GM12872 (cell line): Measurements from ENCODE around the gene MRPL36.

Source experiments
- TF ChIP-seq, protein P1 (sequence below): IDR thresholded peaks from 3 replicates; pipeline ENCODE4 v1.5.1; 2011; ENCODE audit warnings: low read depth, mild to moderate bottlenecking, low read length, moderate library complexity; ENCODE audit not compliant: insufficient read depth

MRPL36 gene

DNA sequence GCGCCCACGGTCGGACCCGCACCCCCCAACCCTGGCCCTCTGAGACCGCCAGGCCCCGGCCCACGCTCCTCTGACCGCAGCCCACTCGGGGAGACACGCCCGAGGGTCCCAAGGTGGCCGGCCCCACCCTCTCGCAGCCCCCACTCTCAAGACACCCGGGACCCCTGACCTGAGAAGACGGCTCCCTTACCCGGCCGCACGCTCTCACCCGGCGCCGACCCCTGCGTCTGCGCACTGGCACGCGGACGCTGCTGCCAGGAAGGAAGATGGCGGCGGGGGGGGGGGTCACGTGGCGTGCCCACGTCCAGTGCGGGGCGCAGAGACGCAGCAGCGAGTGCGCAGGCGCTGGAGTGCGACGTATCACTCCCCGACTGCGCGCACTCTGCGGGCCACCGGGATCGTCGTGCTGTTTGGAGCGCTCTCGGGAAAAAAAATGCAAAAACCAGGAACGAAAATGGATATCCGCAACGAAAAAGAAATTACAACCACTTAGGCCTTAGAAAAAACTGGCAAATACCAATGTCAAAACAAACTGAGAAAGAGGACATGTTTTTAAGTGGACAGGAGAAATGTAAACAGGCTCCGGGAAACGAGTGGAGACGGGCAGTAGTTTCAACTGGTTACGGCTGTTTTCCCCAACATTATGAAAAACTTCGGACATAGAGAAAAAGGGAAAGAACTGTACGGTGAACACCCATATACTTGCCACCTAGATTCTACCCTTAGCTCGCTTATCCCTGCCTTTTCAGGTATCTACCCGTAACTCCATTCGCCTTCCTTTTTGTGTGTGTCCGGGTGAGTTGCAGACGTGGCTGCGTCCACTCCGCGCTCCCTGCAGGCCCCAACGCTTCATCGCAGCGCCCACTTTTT, at the start of gene MRPL36:
Gene MRPL36, minus strand, starts transcription at position 236 of the 870 bp plus-strand sequence. CDS start 902 bp downstream, outside the sequence.
- TF ChIP-seq, protein P1, sequence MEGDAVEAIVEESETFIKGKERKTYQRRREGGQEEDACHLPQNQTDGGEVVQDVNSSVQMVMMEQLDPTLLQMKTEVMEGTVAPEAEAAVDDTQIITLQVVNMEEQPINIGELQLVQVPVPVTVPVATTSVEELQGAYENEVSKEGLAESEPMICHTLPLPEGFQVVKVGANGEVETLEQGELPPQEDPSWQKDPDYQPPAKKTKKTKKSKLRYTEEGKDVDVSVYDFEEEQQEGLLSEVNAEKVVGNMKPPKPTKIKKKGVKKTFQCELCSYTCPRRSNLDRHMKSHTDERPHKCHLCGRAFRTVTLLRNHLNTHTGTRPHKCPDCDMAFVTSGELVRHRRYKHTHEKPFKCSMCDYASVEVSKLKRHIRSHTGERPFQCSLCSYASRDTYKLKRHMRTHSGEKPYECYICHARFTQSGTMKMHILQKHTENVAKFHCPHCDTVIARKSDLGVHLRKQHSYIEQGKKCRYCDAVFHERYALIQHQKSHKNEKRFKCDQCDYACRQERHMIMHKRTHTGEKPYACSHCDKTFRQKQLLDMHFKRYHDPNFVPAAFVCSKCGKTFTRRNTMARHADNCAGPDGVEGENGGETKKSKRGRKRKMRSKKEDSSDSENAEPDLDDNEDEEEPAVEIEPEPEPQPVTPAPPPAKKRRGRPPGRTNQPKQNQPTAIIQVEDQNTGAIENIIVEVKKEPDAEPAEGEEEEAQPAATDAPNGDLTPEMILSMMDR = no peak

DNA sequence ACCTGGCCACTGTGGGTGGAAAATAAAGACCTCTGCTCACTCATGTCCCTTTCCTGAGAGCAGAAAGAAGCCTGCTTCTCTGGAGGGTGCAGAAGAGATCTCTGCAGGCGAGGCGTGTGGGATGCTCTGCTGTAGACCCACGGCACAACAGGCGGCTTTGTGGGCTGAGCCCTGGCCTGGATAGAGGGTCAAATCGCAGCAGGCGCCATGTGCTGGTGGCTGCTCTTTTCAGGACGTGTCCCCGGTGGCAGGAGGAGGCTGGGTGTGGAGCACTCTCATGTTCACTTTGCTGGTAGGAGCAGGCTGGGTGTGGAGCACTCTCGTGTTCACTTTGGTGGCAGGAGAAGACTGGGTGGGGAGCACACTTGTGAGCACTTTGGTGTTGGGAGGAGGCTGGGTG, 48.0 kb upstream of the MRPL36 start:
- TF ChIP-seq, protein P1 = no peak

DNA sequence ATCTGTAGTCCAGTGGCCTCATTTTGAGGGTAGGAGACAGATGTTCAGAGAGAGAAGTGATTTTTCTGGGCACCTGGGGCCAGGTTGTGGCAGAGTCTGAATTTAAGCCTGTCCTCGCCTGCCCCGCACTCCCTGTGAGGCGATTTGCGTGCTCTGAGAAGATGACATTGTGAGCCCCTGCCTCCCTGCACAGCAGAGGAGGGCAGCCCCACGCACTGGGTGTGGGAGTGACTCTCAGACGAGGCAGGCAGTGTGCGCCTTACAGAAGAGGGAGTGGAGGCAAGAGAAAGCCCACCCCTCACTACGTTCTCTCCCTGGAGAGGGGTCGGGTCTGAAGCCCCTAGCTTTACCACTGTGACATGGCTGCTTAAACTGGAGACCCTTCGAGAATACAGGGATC, 47.4 kb upstream of the MRPL36 start:
- TF ChIP-seq, protein P1 = no peak

DNA sequence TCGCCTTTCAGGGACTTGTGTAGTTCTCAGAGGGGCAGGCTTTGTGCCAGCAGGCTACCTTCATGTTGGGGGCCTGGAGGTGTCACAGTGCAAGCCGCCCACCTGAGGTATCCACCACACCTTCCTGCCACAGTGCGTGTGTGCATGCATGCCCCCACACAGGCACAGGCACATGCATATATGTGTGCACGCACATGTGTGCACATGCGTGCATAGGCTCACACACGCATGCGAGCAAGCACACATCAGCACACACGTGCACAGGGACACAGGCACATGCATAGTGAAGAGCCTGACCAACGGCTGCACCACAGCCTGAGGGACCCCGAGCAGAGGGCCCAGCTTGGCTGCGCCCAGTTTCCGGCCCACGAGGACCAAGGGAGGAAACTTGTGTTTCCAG, 46.9 kb upstream of the MRPL36 start:
- TF ChIP-seq, protein P1 = no peak

DNA sequence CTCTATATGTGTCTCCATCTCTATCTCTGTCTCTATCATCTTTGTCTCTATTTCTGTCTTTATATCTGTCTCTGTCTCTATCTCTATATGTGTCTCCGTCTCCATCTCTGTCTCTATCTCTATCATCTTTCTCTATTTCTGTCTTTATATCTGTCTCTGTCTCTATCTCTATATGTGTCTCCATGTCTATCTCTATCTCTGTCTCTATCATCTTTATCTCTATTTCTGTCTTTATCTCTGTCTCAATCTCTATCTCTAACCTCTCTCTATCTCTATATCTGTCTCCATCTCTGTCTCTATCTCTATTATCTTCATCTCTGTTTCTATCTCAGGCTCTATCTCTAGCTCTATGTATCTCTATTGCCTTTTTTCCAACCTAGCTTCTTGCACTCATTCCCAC, 46.1 kb upstream of the MRPL36 start:
- TF ChIP-seq, protein P1 = no peak

DNA sequence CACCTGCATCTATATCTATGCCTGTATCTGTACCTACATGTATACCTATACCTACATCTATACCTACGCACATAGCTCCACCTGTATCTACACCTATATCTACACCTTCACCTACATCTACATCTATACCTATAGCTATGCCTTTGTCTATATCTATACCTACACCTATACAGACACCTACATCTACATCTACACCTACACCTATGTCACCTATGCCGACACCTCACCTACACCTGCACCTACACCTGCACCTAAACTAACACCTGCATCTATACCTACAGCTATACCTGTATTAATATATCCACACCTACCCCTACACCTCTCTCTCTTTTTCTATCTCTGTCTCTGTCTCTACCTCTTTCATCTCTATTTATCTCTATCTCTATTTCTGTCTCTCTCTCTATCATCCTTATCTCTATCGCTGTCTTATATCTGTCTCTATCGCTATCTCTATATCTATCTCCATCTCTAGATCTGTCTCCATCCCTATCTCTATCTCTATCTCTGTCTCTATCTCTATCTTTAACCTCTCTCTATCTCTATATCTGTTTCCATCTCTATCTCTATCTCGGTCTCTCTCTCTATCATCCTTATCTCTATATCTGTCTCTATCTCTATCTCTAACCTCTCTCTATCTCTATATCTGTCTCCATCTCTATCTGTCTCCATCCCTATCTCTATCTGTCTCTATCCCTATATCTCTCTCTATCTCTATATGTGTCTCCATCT, 45.2 kb upstream of the MRPL36 start:
- TF ChIP-seq, protein P1 = no peak

DNA sequence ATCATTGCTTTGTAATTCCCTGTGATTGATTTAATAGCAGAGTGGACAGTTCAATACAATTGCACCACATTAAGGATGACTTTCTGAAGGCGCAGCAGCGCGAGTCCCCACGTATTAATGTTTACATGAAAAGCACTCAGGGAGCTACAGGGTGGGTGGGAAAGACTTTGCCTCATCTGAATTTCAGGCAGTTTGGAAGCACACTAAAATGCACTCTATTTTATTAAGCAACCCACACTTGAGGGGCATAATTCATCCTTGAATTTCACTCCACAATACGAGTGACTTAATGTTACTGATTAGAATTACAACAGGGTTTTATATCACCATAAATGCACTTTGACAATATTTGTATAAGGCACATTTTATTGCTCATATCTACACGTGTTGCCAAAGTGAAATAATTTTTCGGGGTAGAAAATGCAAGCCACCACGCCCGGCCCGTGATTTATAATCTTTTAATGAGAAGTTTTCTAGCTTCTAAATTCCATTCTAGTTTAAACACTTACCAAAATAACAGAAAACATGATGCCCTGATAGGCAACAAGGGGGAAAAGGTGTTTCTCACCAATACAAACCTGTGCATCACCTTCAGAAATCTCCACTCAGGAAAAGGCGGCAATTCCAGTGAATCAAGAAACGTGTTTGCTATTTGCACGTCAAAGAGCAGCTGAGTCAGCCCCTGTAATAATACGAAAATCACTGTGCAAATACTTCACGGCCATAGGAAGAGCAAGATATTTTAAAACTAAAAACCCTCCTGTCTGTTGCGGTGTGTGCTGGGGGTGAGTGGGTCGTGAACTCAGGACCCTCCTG, 42.6 kb upstream of the MRPL36 start:
- TF ChIP-seq, protein P1 = no peak
